Muscle layer of colon (tissue), 2 donors: ENCODE measurements around the gene RTN4RL1.

ENCODE experiments used
- H3K27ac ChIP-seq: one replicate; pipeline ENCODE4 v1.7.0; 2013; ENCODE audit warnings: low read depth, mild to moderate bottlenecking, low read length, moderate library complexity
- H3K27me3 ChIP-seq, 2 donors: one replicate each; pipeline ENCODE4 v1.7.0; 2013; ENCODE audit warnings: low read length in 2 of 2, mild to moderate bottlenecking in 2 of 2; ENCODE audit not compliant: insufficient read depth in 2 of 2, control insufficient read depth in 1 of 2
- H3K36me3 ChIP-seq: one replicate; pipeline ENCODE4 v1.7.0; 2013; ENCODE audit warnings: mild to moderate bottlenecking, low read length; ENCODE audit not compliant: insufficient read depth
- H3K4me1 ChIP-seq: one replicate; pipeline ENCODE4 v1.7.0; 2013; ENCODE audit warnings: mild to moderate bottlenecking, low read length; ENCODE audit not compliant: insufficient read depth
- H3K4me3 ChIP-seq, 2 donors: one replicate each; pipeline ENCODE4 v1.7.0; 2013; ENCODE audit warnings: low read length in 2 of 2, low read depth in 1 of 2, mild to moderate bottlenecking in 1 of 2, moderate library complexity in 1 of 2
- H3K9ac ChIP-seq: one replicate; pipeline ENCODE4 v1.7.0; 2013; ENCODE audit warnings: low read length
- H3K9me3 ChIP-seq: one replicate; pipeline ENCODE4 v1.7.0; 2013; ENCODE audit warnings: mild to moderate bottlenecking, low read length
- donor health status: abdominal sarcoma.
- donor health status: Adenocarcinoma of cecum.

Gene RTN4RL1

DNA sequence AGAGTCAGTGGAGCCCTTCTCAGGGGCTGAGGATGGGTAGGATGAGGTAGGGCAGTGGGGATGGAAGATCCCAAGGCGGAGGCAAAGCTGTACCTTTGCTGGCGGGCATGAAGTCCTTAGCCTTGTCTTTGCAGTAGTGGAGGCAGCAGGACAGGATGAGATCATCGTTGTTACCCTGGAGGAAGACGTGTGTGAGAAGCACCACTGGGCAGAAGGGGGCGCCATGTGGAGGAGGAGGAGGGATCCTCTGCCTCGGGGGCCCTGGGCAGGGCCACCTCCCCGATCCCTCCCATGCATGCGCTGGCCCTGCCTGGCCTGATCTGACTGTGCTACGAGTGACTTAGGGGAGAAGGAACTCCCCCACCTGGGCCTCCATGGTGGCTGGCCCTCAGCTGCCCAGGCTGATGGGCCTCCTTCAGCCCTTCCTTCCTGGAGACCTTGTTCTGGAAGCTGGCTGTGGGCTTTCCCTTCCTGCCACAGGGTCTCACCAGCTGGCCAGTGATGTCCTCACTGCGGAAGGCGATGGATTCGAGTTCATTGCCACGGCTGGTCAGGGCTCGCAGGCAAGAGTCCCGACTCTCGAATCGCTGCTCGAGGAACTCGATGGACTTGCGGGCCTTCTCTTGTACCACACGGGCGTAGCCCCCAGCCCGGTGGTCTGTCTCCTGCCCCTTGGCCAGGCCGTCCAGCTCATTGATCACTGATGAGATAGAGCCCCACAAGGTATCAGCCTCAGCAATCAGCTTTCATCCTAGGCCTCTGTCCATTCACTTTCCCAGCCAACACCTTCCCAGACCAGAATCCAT is 40.0 kb upstream of the RTN4RL1 start:
- peaks cover 47% of the 10 kb centered on the region for H3K36me3 ChIP-seq
- H3K9ac ChIP-seq, result no peak overlapping the region
- H3K4me3 ChIP-seq, result no peak overlapping the region
- H3K9me3 ChIP-seq, result no peaks in the 10 kb centered on the region
- peaks cover 67% of the 10 kb centered on the region for H3K4me1 ChIP-seq
- H3K27ac ChIP-seq, result no peak overlapping the region
- no peaks in the 10 kb centered on the region for H3K27me3 ChIP-seq

DNA sequence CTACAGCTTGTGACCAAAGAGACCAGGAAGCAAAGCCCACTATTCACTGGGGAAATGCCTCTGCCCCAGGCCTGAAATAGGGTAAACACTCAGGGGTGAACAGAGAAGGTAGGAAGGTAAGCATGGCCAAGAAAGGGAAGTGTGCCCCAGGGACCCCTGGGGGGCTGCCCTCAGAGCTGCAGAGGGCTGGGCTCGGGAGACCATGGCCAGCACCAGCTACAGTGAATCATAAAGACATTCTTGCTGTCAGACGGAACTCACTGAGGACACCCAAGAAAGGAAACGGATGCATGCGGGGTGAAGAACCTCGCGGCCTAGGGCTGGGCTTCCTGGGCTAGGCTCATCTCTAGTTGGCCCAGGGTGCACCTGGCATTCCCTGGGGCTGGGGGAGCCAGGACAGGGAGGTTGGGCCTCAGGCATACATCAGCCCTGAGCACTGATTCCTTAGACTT is 39.4 kb upstream of the RTN4RL1 start:
- H3K27me3 ChIP-seq, result no peaks in the 10 kb centered on the region
- H3K4me1 ChIP-seq, result peaks cover 74% of the 10 kb centered on the region
- H3K4me3 ChIP-seq, result no peak overlapping the region
- H3K36me3 ChIP-seq, result peaks cover 41% of the 10 kb centered on the region
- H3K9me3 ChIP-seq, result no peaks in the 10 kb centered on the region
- H3K9ac ChIP-seq, result no peak overlapping the region
- peak overlapping the region; percentile 77 for H3K27ac ChIP-seq

- Histone ChIP-seq H3K27me3 (peaks cover 0 to under 1% of the 10 kb centered on the region in 2 donors), H3K27ac (peak overlapping the region; percentile 77), H3K4me3 (no peak overlapping the region), H3K9me3 (no peaks in the 10 kb centered on the region), H3K9ac (no peak overlapping the region), H3K36me3 (peaks cover 40% of the 10 kb centered on the region), H3K4me1 (peaks cover 75% of the 10 kb centered on the region)
Observed at GRCh38 chr17:2064147-2064489, 39.0 kb upstream of the RTN4RL1 start.

DNA sequence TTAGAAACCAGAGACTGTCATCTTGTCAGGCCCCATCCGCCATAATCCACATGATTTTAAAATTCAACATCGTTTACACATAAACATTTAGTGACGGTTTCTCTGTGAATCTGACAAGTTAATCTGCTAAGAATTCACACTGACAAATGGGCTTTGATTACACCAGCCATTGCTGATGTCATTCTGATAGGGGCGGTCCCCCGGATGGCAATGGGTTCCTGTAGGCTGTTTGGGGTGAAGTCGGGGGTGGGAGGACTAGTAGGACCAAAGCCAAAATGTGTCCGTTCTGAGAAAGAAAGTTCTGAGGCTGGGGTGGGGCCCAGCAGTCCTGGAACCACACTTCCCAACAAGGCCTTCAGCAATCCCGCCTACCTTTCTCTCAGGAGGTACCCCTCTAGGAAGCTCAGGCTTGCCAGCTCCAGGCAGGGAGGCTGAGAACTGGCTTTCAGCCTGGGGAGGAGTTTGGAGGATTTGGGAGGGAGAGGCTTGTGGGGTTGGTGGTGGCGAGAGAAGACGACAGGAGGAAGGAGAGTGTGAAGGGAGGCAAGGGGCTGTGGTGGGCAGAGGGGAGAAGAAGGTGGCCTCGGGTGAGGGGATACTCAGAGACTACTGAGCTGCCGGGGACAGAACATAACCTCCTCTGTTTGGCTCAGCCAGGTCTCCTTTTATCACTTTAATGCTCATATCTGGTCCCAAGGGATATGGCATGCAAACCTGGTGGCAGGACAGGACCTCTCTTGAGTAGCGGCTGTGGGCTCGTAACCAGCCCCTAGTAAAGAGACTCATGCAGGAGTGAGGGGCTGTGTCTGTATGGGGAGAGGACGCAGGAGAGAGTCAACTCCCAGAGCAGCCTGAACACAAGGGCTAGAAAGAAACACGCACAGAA is 38.4 kb upstream of the RTN4RL1 start:
- H3K27ac ChIP-seq, result peak overlapping the region; percentile 77
- H3K36me3 ChIP-seq, result peaks cover 37% of the 10 kb centered on the region
- H3K4me1 ChIP-seq, result peaks cover 72% of the 10 kb centered on the region
- peaks cover 0 to 6% of the 10 kb centered on the region in 2 donors for H3K27me3 ChIP-seq
- H3K4me3 ChIP-seq, result no peak overlapping the region
- no peaks in the 10 kb centered on the region for H3K9me3 ChIP-seq
- peak overlapping the region; percentile 13 for H3K9ac ChIP-seq

DNA sequence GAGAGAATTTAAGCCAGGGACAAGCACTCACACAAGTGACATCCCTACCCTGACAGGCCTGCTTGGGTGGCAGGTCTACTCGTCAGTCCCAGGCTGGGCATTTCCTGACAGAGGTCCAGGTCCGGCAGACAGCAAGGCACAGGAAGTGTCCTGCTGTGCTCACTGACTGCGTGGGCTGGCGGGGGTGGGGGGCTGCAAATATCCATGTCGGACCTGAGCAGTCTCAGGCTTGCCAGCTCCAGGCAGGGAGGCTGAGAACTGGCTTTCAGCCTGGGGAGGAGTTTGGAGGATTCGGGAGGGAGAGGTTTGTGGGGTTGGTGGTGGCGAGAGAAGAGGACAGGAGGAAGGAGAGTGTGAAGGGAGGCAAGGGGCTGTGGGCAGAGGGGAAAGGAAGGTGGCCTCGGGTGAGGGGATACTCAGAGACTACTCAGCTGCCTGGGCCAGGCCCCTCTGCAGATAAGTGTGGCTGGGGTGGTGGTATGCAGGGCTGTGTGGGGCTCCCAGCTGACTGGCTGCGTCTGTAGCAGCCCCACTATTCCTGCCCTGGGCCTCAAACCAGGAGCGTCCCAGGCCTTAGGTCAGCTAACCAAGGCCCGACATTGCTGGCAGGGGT is 37.5 kb upstream of the RTN4RL1 start:
- H3K27ac ChIP-seq, result peak overlapping the region; percentile 77
- peaks cover 67% of the 10 kb centered on the region for H3K4me1 ChIP-seq
- no peaks in the 10 kb centered on the region for H3K9me3 ChIP-seq
- peaks cover 0 to 6% of the 10 kb centered on the region in 2 donors for H3K27me3 ChIP-seq
- no peak overlapping the region for H3K4me3 ChIP-seq
- H3K9ac ChIP-seq, result no peak overlapping the region
- H3K36me3 ChIP-seq, result peaks cover 34% of the 10 kb centered on the region

DNA sequence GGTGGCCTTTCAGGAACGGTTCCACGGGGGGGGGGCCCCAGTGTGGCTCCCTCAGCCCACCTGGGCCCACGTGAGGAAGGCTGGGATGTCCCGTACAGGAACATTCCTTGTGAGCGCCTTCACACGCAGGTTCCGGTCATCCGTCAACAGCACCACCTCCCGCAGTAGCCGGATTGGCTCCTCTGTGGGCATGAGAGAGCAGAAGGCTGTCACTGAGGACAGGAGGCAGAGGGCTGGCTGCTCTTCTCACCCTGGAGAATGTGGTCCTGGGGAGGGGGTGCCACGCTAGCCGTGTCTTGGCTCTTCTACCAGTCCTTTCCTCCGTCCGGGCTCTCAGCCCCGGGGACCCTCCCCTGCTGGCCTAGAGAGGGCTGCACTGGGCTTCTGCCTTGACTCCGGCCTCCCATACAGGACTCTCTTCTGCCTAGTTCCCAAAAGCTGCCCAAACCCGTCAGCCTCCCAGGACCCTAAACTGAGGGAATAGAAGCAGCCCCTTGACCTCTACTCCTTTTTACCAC is 36.4 kb upstream of the RTN4RL1 start:
- Histone ChIP-seq H3K9ac (no peak overlapping the region), H3K27me3 (peaks cover 0 to 7% of the 10 kb centered on the region in 2 donors), H3K36me3 (peaks cover 34% of the 10 kb centered on the region), H3K4me3 (no peak overlapping the region), H3K9me3 (no peaks in the 10 kb centered on the region), H3K4me1 (peaks cover 55% of the 10 kb centered on the region), H3K27ac (peak overlapping the region; percentile 75)

DNA sequence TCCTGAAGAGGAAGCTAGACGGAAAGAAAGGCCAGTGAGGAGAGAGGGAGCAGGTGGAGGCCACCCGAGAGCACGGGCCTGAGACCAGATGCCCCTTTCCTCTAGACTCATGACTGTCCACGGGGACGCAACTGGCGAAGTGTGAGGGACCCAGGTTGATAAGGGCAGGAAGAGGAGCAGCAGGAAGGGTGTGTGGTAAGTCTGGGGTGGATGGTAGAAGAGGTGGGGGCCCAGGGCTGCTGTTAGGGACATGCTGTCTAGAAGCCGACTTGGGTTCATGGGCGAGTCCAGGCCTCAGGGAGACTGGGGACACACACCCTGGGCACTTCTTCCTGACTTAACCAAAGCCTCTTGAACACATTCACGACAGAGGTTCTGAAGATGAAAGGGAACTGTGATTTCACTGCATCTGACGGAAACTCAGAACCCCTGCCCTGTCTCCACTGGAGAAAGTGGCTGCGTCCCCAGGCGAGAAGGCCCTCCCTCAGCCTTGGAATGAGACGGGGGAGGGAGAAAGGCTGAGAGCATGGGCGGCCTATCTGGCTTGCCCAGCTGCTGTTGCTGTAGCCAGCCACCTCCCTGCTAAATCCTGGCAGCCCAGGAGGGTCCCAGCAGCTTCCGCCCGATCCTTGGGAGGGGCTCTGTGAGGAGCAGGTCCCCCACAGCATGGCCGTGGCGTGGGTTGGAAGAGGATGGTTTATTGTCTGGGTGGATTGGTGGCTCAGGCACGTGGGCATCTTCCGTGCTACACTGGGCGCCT is 35.7 kb upstream of the RTN4RL1 start:
- H3K4me1 ChIP-seq, result peaks cover 48% of the 10 kb centered on the region
- H3K27ac ChIP-seq, result peak overlapping the region; percentile 75
- no peak overlapping the region for H3K4me3 ChIP-seq
- H3K9me3 ChIP-seq, result no peaks in the 10 kb centered on the region
- no peak overlapping the region for H3K9ac ChIP-seq
- peaks cover 31% of the 10 kb centered on the region for H3K36me3 ChIP-seq
- H3K27me3 ChIP-seq, result peaks cover 0 to 11% of the 10 kb centered on the region in 2 donors

GRCh38 chr17:2060385-2060658 is 35.2 kb upstream of the RTN4RL1 start:
- Histone ChIP-seq H3K4me3 (peak overlapping the region in 1 of 2 donors; percentile 35), H3K9ac (peak overlapping the region; percentile 40), H3K36me3 (peaks cover 28% of the 10 kb centered on the region), H3K27ac (peak overlapping the region; percentile 75), H3K27me3 (peaks cover 0 to 15% of the 10 kb centered on the region in 2 donors), H3K9me3 (no peaks in the 10 kb centered on the region), H3K4me1 (peaks cover 44% of the 10 kb centered on the region)

DNA sequence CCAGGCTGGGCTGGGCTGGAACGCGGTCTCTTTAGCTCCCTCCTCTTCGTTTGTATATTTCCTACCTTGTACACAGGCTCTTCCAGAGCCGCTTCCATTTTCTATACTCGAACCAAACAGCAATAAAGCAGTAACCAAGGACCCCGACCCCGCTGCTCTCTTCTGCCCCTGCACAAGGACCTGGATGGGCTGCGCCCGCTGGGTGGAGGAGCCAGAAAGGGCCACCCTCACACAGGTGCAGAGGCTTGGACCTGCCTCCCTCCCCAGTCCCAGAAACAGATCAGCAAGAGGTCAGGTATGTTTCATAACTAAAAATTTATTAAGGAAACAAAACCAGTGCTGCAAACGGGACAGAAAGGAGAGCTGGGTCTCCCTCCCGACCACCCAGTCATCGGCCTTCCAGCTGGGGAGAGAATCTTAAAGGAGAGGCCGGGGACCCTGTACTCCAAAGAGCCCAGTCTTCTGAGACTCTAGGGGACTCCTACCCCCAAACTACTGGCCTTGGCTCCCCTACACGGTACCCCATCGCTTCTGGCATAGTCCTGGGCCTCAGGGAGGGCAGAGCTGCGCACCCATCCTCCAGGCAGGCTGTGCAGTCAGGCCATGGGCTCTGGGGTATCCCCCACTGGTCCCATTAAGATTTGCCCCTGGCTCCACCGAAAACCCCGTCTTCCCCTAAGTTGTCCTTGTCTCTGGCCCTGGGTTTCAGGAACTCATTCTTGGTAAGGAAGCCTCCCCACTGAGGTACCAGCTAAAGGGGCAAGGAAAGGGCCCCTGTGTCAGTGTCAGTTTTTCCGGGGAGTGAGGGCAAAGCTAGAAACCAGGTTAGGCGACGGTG is 34.6 kb upstream of the RTN4RL1 start:
- Histone ChIP-seq H3K27ac (peak overlapping the region; percentile 66), H3K27me3 (peaks cover under 1 to 18% of the 10 kb centered on the region in 2 donors), H3K9ac (peak overlapping the region; percentile 40), H3K4me3 (peak overlapping the region in 1 of 2 donors; percentile 35), H3K36me3 (peaks cover 24% of the 10 kb centered on the region), H3K9me3 (no peaks in the 10 kb centered on the region), H3K4me1 (peaks cover 41% of the 10 kb centered on the region)
